ENCODE results near the gene GAB2. TPM values are rescaled to one million over a fixed set of nuclear protein-coding genes. Genes with fewer than 3 reads are reported as not detected.

The GAB2 gene
- polyA plus RNA-seq, 3 donors: 2.8 to 39.4 (median 4.4) TPM

- Histone ChIP-seq H3K9ac (ENCODE audit: insufficient read depth, low read length, poor library complexity, severe bottlenecking) (no peak overlapping the region), H3K4me2 (replicated peaks; ENCODE audit: extremely low read depth, low read length, poor library complexity, severe bottlenecking) (no peak overlapping the region), H2AFZ (ENCODE audit: insufficient read depth, low read depth, low read length, poor library complexity, severe bottlenecking) (no peak overlapping the region), H3K36me3 (replicated peaks in 1 of 2; ENCODE audit: control insufficient read depth in 1 of 2, insufficient read depth in 2 of 2, low read length in 2 of 2) (peaks cover 26 to 58% of the 10 kb centered on the region in 2 donors), H3K79me2 (ENCODE audit: insufficient read depth, low read length) (peaks cover 70% of the 10 kb centered on the region), H3K27me3 (ENCODE audit: control insufficient read depth in 2 of 2, insufficient read depth in 2 of 2, low read length in 2 of 2) (no peaks in the 10 kb centered on the region), H3K27ac (ENCODE audit: low read depth in 1 of 2, low read length in 2 of 2) (peak overlapping the region in 1 of 2 donors; percentile 32), H3K9me3 (replicated peaks in 1 of 2; ENCODE audit: control insufficient read depth in 1 of 2, insufficient read depth in 1 of 2, low read length in 2 of 2) (no peaks in the 10 kb centered on the region), H4K20me1 (ENCODE audit: insufficient read depth, low read length) (peaks cover 94% of the 10 kb centered on the region), H3K4me3 (replicated peaks in 1 of 3; ENCODE audit: low read depth in 2 of 3, low read length in 3 of 3) (no peak overlapping the region), H3K4me1 (ENCODE audit: control insufficient read depth in 1 of 2, insufficient read depth in 2 of 2, low read length in 2 of 2) (no peaks in the 10 kb centered on the region)
- H3K9me3 Mint-ChIP-seq: peaks cover 0 to 4% (median 0%) of the 10 kb centered on the region in 7 donors
- no peaks in the 10 kb centered on the region for H3K27me3 Mint-ChIP-seq (ENCODE audit: low read depth in 3 of 3)
- peak overlapping the region in 5 of 7 donors; percentile 10 to 44 (median 42) for H3K27ac Mint-ChIP-seq
- no CpG with 5 or more reads among the region's 1 CpG for WGBS (ENCODE audit: insufficient coverage)
- no peak overlapping the region for H3K4me3 Mint-ChIP-seq
- DNase-seq: no peak
- intact Hi-C loops (cut with micrococcal nuclease): no loop called here
- H3K4me1 Mint-ChIP-seq: peaks cover 20% of the 10 kb centered on the region
- no peak for TF ChIP-seq CTCF (IDR thresholded peaks at IDR 0.05)
- peaks cover 49 to 66% of the 10 kb centered on the region in 2 donors for H3K36me3 Mint-ChIP-seq
Observed at GRCh38 chr11:78251083-78251775, 166.4 kb downstream of the GAB2 start.

GRCh38 chr11:78250099-78250498 is 167.5 kb downstream of the GAB2 start:
- H3K9me3 ChIP-seq (replicated peaks in 1 of 2; ENCODE audit: control insufficient read depth in 1 of 2, insufficient read depth in 1 of 2, low read length in 2 of 2): no peaks in the 10 kb centered on the region
- peak overlapping the region in 1 of 2 donors; percentile 29 for H3K27ac ChIP-seq (ENCODE audit: low read depth in 1 of 2, low read length in 2 of 2)
- peak overlapping the region in 4 of 7 donors; percentile 26 to 78 (median 59) for H3K27ac Mint-ChIP-seq

More at GRCh38 chr11:78250099-78250498, 167.5 kb downstream of the GAB2 start:
- Mint-ChIP-seq H3K9me3 (peaks cover 0 to 4% (median 0%) of the 10 kb centered on the region in 7 donors), H3K4me1 (peaks cover 19% of the 10 kb centered on the region), H3K4me3 (no peak overlapping the region), H3K36me3 (peaks cover 47 to 62% of the 10 kb centered on the region in 2 donors), H3K27me3 (ENCODE audit: low read depth in 3 of 3) (no peaks in the 10 kb centered on the region)
- Histone ChIP-seq H3K4me1 (ENCODE audit: control insufficient read depth in 1 of 2, insufficient read depth in 2 of 2, low read length in 2 of 2) (no peaks in the 10 kb centered on the region), H3K36me3 (replicated peaks in 1 of 2; ENCODE audit: control insufficient read depth in 1 of 2, insufficient read depth in 2 of 2, low read length in 2 of 2) (peaks cover 26 to 63% of the 10 kb centered on the region in 2 donors), H3K79me2 (ENCODE audit: insufficient read depth, low read length) (peaks cover 63% of the 10 kb centered on the region), H3K4me3 (replicated peaks in 1 of 3; ENCODE audit: low read depth in 2 of 3, low read length in 3 of 3) (no peak overlapping the region), H3K27me3 (ENCODE audit: control insufficient read depth in 2 of 2, insufficient read depth in 2 of 2, low read length in 2 of 2) (no peaks in the 10 kb centered on the region), H3K4me2 (replicated peaks; ENCODE audit: extremely low read depth, low read length, poor library complexity, severe bottlenecking) (no peak overlapping the region), H2AFZ (ENCODE audit: insufficient read depth, low read depth, low read length, poor library complexity, severe bottlenecking) (no peak overlapping the region), H3K9ac (ENCODE audit: insufficient read depth, low read length, poor library complexity, severe bottlenecking) (no peak overlapping the region), H4K20me1 (ENCODE audit: insufficient read depth, low read length) (peaks cover 92% of the 10 kb centered on the region)
- no peak for DNase-seq
- 98% methylated on average over 4 of the region's 8 CpGs for WGBS (ENCODE audit: insufficient coverage)
- TF ChIP-seq CTCF (IDR thresholded peaks at IDR 0.05): no peak
- intact Hi-C loops (cut with micrococcal nuclease): no loop called here

Data from CD14-positive monocyte (primary cell).